H9 (cell line): Measurements from ENCODE around the gene TXNRD1. TPM values are rescaled to one million over a fixed set of nuclear protein-coding genes. Genes with fewer than 3 reads are reported as not detected.

ENCODE experiments used
- DNase-seq: peaks from one replicate; pipeline ENCODE4 v3.0.0-alpha.2; 2017
- H2AFZ ChIP-seq: one replicate; pipeline ENCODE4 v1.6.1; 2013; ENCODE audit warnings: mild to moderate bottlenecking, low read length, control low read depth, moderate library complexity
- H2AK5ac ChIP-seq: 2 replicates; pipeline ENCODE4 v1.6.1; 2013; ENCODE audit warnings: low read length, control low read depth, mixed read lengths; ENCODE audit not compliant: insufficient read length
- H2BK120ac ChIP-seq: one replicate; pipeline ENCODE4 v1.6.1; 2013; ENCODE audit warnings: low read depth, mild to moderate bottlenecking, low read length, control low read depth, inconsistent platforms; ENCODE audit not compliant: poor library complexity, severe bottlenecking
- H2BK12ac ChIP-seq: 2 replicates; pipeline ENCODE4 v1.6.1; 2013; ENCODE audit warnings: low read length, control low read depth, mixed read lengths, low read depth; ENCODE audit not compliant: insufficient read length
- H2BK15ac ChIP-seq: 2 replicates; pipeline ENCODE4 v1.6.1; 2013; ENCODE audit warnings: low read depth, low read length, control low read depth
- H2BK20ac ChIP-seq: one replicate; pipeline ENCODE4 v1.6.1; 2013; ENCODE audit warnings: low read depth, mild to moderate bottlenecking, low read length, control low read depth, inconsistent platforms; ENCODE audit not compliant: poor library complexity, severe bottlenecking
- H2BK5ac ChIP-seq: 2 replicates; pipeline ENCODE4 v1.6.1; 2013; ENCODE audit warnings: low read length, control low read depth, mixed read lengths; ENCODE audit not compliant: insufficient read length
- H3K14ac ChIP-seq: 2 replicates; pipeline ENCODE4 v1.6.1; 2013; ENCODE audit warnings: low read length, control low read depth; ENCODE audit not compliant: insufficient read depth
- H3K18ac ChIP-seq: 2 replicates; pipeline ENCODE4 v1.6.1; 2013; ENCODE audit warnings: low read depth, mild to moderate bottlenecking, mixed read lengths, low read length, control low read depth; ENCODE audit not compliant: insufficient read length
- H3K23ac ChIP-seq: 2 replicates; pipeline ENCODE4 v1.6.1; 2013; ENCODE audit warnings: low read length, control low read depth, mixed read lengths, low read depth; ENCODE audit not compliant: insufficient read length
- H3K23me2 ChIP-seq: 2 replicates; pipeline ENCODE4 v1.6.1; 2013; ENCODE audit warnings: low read depth, mild to moderate bottlenecking, mixed read lengths, low read length, control low read depth; ENCODE audit not compliant: insufficient read length, poor library complexity, severe bottlenecking
- H3K27ac ChIP-seq: 2 replicates; pipeline ENCODE4 v1.5.1; 2013; ENCODE audit warnings: low read length, control low read depth, mixed read lengths, low read depth; ENCODE audit not compliant: insufficient read length
- H3K27me3 ChIP-seq: 2 replicates; pipeline ENCODE4 v1.6.1; 2013; ENCODE audit warnings: low read length, control low read depth, inconsistent platforms; ENCODE audit not compliant: insufficient read depth
- H3K4ac ChIP-seq: 2 replicates; pipeline ENCODE4 v1.6.1; 2013; ENCODE audit warnings: low read depth, mild to moderate bottlenecking, control low read depth, inconsistent platforms, low read length, moderate library complexity
- H3K4me1 ChIP-seq: 2 replicates; pipeline ENCODE4 v1.6.1; 2013; ENCODE audit warnings: low read length, control low read depth, inconsistent platforms; ENCODE audit not compliant: insufficient read depth
- H3K4me2 ChIP-seq: 2 replicates; pipeline ENCODE4 v1.6.1; 2013; ENCODE audit warnings: low read length, control low read depth, mixed read lengths; ENCODE audit not compliant: insufficient read length, insufficient read depth
- H3K56ac ChIP-seq: 2 replicates; pipeline ENCODE4 v1.6.1; 2013; ENCODE audit warnings: low read depth, mild to moderate bottlenecking, mixed read lengths, low read length, control low read depth; ENCODE audit not compliant: insufficient read length
- H3K79me1 ChIP-seq: 2 replicates; pipeline ENCODE4 v1.6.1; 2013; ENCODE audit warnings: low read depth, mild to moderate bottlenecking, moderate library complexity, low read length, control low read depth, inconsistent platforms; ENCODE audit not compliant: insufficient read depth, poor library complexity, severe bottlenecking
- H3K79me2 ChIP-seq: 2 replicates; pipeline ENCODE4 v1.6.1; 2013; ENCODE audit warnings: low read length, control low read depth, inconsistent platforms; ENCODE audit not compliant: insufficient read depth
- H3K9ac ChIP-seq: 2 replicates; pipeline ENCODE4 v1.6.1; 2013; ENCODE audit warnings: low read length, control low read depth, mixed read lengths; ENCODE audit not compliant: insufficient read length; ENCODE audit errors: extremely low read depth
- H3K9me3 ChIP-seq: one replicate; pipeline ENCODE4 v1.6.1; 2013; ENCODE audit warnings: low read depth, low read length, inconsistent platforms; ENCODE audit not compliant: control insufficient read depth
- H3T11ph ChIP-seq: one replicate; pipeline ENCODE4 v1.6.1; 2013; ENCODE audit warnings: mild to moderate bottlenecking, low read length, control low read depth, inconsistent platforms
- H4K20me1 ChIP-seq: one replicate; pipeline ENCODE4 v1.6.1; 2013; ENCODE audit not compliant: control insufficient read depth, insufficient read length, insufficient read depth
- H4K5ac ChIP-seq: 2 replicates; pipeline ENCODE4 v1.6.1; 2013; ENCODE audit warnings: low read depth, mild to moderate bottlenecking, mixed read lengths, low read length, control low read depth; ENCODE audit not compliant: insufficient read length
- H4K8ac ChIP-seq: replicated peaks from 2 replicates; pipeline ENCODE4 v1.6.1; 2013; ENCODE audit warnings: low read length, control low read depth, mixed read lengths, low read depth; ENCODE audit not compliant: insufficient read length
- H4K91ac ChIP-seq: 2 replicates; pipeline ENCODE4 v1.6.1; 2013; ENCODE audit warnings: low read depth, mild to moderate bottlenecking, moderate library complexity, mixed read lengths, low read length, control low read depth; ENCODE audit not compliant: insufficient read length
- H3K27ac Mint-ChIP-seq, 3 experiments: 2 replicates in 2 of 3; 3 replicates in 1 of 3; pipeline ENCODE4 v1.8.0; 2020 to 2021; ENCODE audit warnings: mixed read lengths in 3 of 3, mild to moderate bottlenecking in 1 of 3, moderate library complexity in 1 of 3
- H3K27me3 Mint-ChIP-seq: 2 replicates; pipeline ENCODE4 v1.8.0; 2021; ENCODE audit warnings: low read depth, mild to moderate bottlenecking, moderate library complexity, mixed read lengths
- H3K36me3 Mint-ChIP-seq, 3 experiments: 2 replicates in 2 of 3; 3 replicates in 1 of 3; pipeline ENCODE4 v1.8.0; 2020 to 2021; ENCODE audit warnings: low read depth in 3 of 3, mixed read lengths in 3 of 3; ENCODE audit not compliant: insufficient read depth in 1 of 3
- H3K4me1 Mint-ChIP-seq, 2 experiments: 2 replicates each; pipeline ENCODE4 v1.8.0; 2020; ENCODE audit warnings: mixed read lengths in 2 of 2
- H3K4me3 Mint-ChIP-seq, 2 experiments: 2 replicates in 1 of 2; 3 replicates in 1 of 2; pipeline ENCODE4 v1.8.0; 2020 to 2021; ENCODE audit warnings: mild to moderate bottlenecking in 2 of 2, mixed read lengths in 2 of 2, moderate library complexity in 1 of 2
- H3K9me3 Mint-ChIP-seq, 2 experiments: 2 replicates in 1 of 2; 3 replicates in 1 of 2; pipeline ENCODE4 v1.8.0; 2020; ENCODE audit warnings: mild to moderate bottlenecking in 2 of 2, mixed read lengths in 2 of 2, moderate library complexity in 1 of 2
- WGBS: extraction: QIAGEN DNeasy Blood & Tissue Kit; methylation state at CpG from one replicate; pipeline ENCODE4 v1.1.7; 2013; ENCODE audit warnings: missing lambda C conversion rate, low lambda C conversion rate, mixed read lengths; ENCODE audit not compliant: insufficient read length; ENCODE audit errors: extremely low coverage; 5-methylcytosine and 5-hydroxymethylcytosine counted together
- total RNA-seq: library from RNA; stranded (reverse); gene quantifications from 2 replicates; pipeline ENCODE4 v1.2.1, GENCODE V29; 2021
- TF ChIP-seq, protein P1 (sequence below): fragments of 200-600 bp; sonication (generic); conservative IDR thresholded peaks from 3 replicates; pipeline ENCODE4 v1.8.0; 2021; ENCODE audit warnings: antibody characterized with exemption, mild to moderate bottlenecking

TXNRD1 gene
- total RNA-seq, 1 experiment from 2014 or later = 100 TPM

GRCh38 chr12:104339663-104340062 is 124.1 kb downstream of the TXNRD1 start:
- DNase-seq = no peak
- WGBS = no CpG with 5 or more reads among the region's 3 CpGs
- no peak overlapping the region for H2AFZ ChIP-seq
- H2AK5ac ChIP-seq = no peak overlapping the region
- no peak overlapping the region for H4K91ac ChIP-seq
- H2BK5ac ChIP-seq = no peak overlapping the region
- no peak overlapping the region for H3K9ac ChIP-seq
- H2BK15ac ChIP-seq = no peak overlapping the region
- no peaks in the 10 kb centered on the region for H3K79me2 ChIP-seq
- no peaks in the 10 kb centered on the region for H3K27me3 ChIP-seq
- H3T11ph ChIP-seq = no peak overlapping the region
- no peaks in the 10 kb centered on the region for H3K23me2 ChIP-seq
- Mint-ChIP-seq H3K27me3 (no peaks in the 10 kb centered on the region), H3K27ac (no peak overlapping the region), H3K36me3 (peaks cover 34 to 73% (median 52%) of the 10 kb centered on the region in 3 experiments; a peak in 6 of 7 replicates), H3K4me3 (no peak overlapping the region), H3K4me1 (peaks cover 4 to 5% of the 10 kb centered on the region in 2 experiments; a peak in 3 of 4 replicates), H3K9me3 (no peaks in the 10 kb centered on the region)
- no peak overlapping the region for H2BK120ac ChIP-seq
- H3K56ac ChIP-seq = no peak overlapping the region
- H3K18ac ChIP-seq = no peak overlapping the region
- TF ChIP-seq, protein P1, sequence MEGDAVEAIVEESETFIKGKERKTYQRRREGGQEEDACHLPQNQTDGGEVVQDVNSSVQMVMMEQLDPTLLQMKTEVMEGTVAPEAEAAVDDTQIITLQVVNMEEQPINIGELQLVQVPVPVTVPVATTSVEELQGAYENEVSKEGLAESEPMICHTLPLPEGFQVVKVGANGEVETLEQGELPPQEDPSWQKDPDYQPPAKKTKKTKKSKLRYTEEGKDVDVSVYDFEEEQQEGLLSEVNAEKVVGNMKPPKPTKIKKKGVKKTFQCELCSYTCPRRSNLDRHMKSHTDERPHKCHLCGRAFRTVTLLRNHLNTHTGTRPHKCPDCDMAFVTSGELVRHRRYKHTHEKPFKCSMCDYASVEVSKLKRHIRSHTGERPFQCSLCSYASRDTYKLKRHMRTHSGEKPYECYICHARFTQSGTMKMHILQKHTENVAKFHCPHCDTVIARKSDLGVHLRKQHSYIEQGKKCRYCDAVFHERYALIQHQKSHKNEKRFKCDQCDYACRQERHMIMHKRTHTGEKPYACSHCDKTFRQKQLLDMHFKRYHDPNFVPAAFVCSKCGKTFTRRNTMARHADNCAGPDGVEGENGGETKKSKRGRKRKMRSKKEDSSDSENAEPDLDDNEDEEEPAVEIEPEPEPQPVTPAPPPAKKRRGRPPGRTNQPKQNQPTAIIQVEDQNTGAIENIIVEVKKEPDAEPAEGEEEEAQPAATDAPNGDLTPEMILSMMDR = no peak
- no peak overlapping the region for H3K27ac ChIP-seq
- no peak overlapping the region for H3K4me2 ChIP-seq
- no peak overlapping the region for H3K4ac ChIP-seq
- no peak overlapping the region for H3K23ac ChIP-seq
- H4K5ac ChIP-seq = no peak overlapping the region
- no peak overlapping the region for H3K14ac ChIP-seq
- H4K20me1 ChIP-seq = no peaks in the 10 kb centered on the region
- H4K8ac ChIP-seq = no peak overlapping the region
- H2BK20ac ChIP-seq = no peak overlapping the region
- no peak overlapping the region for H2BK12ac ChIP-seq
- H3K9me3 ChIP-seq = no peaks in the 10 kb centered on the region
- no peaks in the 10 kb centered on the region for H3K4me1 ChIP-seq
- no peaks in the 10 kb centered on the region for H3K79me1 ChIP-seq
